HG03575 (cell line): ENCODE data around the gene SRSF7.
"Not testable (repeated sequence)": the region's sequence is repeated elsewhere in the genome, so short reads cannot be mapped to it uniquely, and the experiment has no call there.

Experiments
- ATAC-seq: cut with Tn5 transposase; IDR thresholded peaks from one replicate; pipeline ENCODE4 v1.9.1; 2021; ENCODE audit not compliant: unreplicated experiment, insufficient number of reproducible peaks, low FRiP score; ENCODE audit errors: extremely low read depth

SRSF7 gene

DNA sequence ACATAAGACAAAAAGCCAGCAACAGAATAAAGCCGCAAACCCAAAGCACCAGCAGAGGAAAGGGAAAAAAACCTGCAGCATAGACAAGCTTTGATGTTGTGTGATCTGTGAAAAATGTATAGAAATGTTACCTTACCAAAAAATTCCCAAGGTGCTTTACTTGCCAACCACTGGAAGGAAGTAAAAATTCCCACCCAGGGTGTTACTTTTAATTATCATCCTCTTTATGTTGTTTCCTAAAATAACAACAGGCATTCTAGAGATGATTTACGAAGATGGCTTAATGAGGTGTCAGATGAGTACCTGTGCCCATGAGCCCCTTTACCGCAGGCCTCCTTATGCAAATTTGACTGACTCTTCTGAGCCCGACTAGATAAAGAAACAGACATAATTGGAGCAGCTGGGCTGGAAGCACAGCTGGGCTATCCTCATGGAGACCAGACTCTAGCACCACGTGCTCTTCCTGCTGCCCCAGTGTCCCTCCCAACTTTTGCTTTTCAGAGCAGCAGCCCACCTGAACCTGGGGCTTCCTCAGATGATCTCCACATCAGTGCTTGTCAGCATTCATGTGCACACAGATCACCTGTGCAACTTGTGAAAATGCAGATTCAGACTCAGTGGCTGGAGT lies 41.5 kb downstream of the SRSF7 start:
- no peak for ATAC-seq

DNA sequence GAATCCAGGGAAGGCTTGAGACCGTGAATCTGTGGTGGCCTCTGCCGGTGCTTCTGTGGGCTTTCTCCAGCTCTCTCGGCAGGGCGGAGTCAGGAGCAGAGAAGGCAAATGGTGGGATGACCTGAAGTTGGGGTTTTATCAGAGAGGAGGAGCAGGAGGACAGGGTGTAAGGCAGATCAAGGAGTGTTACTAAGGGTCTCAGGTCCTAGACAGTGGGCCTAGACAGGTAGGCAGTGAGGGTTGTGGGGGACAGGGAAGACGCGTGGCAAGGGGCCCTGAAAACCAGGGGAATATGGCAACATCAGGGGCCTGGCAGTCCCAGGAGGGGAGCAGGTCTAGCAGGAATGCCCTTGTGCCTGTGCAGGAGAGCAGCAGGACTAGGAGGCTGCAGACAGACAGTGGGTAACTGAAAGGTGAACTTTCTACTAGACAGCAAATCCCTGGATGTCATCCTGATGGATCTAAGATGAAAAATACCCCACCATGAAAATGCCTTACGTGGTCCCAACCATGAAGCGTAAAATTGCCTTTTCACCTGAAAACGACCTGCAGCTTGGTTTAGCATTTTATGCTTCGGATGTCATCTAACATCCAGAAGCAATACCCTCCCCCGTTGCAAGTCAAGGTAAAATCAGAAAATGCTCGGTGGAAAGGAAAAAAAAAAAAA lies 42.1 kb downstream of the SRSF7 start:
- no peak for ATAC-seq

DNA sequence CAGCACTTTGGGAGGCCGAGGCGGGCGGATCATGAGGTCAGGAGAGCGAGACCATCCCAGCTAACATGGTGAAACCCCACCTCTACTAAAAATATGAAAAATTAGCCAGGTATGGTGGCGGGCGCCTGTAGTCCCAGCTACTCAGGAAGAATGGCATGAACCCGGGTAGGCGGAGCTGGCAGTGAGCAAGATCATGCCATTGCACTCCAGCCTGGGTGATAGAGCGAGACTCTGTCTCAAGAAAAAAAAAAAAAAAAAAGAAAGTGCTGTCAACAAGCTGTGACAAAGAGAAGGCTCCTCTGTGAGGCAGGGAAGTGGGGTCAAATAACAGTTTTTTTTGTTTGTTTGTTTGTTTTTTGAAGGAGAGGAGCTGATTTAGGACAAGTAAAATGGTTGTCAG lies 42.7 kb downstream of the SRSF7 start:
- not testable (repeated sequence) for ATAC-seq

DNA sequence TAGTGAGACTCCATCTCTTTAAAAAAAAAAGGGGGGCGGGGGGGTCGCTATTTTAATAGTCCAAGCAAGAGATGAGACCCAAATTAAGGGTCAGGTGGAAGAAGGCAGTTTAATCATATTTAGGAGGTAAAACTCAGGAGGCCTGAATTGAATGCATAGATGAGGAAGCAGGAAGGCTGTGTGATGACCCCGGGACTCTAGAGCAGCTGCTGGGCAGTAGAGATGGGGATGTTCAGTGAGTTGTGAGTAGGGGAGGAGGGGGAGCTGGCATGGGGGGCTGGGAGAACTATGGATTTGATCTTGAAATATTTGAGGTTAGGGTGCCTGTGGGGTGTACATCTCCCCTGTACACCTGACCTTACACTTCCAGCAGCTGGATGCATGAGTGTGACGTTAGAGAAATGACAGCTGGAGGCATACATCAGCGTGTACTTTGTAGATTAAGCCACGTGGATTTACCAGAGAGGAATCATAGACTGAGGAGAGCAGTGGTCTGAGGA lies 44.3 kb downstream of the SRSF7 start:
- no peak for ATAC-seq

DNA sequence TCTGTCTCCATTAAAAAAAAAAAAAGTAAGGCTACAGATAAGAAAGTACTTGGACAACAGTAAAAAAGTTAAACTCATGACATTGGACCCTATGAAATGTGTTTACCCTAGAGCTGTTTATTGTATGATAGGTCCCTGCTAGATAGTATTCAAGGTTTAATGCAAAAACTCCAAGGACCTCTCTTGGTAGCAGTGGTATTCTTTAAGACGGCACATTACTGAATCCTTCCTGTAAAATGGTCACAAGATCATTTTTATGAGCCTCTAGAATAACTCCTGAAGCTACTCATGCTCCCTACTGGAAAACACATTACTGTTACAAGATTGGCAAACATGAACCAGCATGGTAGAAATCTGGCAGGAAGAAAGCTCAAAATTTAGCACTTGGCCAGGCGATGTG lies 46.5 kb downstream of the SRSF7 start:
- no peak for ATAC-seq

DNA sequence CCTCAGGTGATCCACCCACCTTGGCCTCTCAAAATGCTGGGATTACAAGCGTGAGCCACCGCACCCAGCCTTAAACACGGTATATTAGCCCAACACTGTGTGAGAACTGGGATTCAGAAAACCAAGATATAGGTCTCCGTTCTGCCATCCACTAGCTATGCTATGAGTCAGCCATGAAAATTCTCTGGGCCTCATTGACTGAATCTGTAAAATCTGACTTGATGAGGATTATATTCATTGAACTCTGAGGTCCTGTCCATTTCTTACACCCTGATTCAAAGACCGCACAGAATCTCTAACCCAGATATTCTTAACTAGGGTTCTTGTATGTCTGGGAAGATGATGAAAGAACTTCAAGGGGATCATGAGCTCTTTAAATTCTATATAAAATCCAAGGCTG lies 47.8 kb downstream of the SRSF7 start:
- not testable (repeated sequence) for ATAC-seq

DNA sequence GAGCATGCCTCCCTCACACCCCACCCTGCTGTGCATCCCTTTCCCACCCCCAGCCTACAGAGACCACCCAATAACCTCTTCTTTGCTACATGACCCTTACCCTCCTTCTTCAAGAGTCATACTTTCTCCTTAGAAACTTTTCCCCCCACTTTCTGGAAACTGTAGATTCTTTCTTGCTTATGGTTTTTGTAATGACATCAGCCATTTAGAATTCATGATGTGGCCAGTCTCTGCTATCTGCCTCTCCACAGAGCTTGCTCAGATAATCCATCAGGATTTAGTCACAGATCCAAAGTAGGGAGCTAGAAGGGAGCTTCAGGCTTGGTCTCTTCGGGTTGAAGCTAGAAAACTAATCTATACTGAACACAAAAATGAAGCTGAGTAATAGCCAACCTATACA lies 48.7 kb downstream of the SRSF7 start:
- no peak for ATAC-seq

DNA sequence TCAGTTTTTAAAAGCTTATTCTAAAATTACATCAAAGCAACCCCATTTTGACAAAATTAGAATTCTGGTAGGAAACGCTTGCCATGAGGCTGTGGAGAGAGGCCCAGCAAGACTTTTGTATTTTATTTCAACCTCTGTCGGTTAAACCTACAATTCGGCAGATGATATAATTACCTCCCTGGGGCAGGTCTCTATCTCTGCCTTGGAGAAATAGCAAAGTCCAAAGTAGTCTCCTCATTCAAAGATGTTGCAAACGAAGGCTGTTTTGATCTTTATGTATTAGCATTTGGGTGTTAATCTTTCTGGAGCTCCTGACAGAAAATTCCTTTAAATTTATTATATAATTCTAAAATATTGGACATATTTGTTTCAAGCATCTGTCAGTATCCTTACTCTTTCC lies 49.6 kb downstream of the SRSF7 start:
- no peak for ATAC-seq

DNA sequence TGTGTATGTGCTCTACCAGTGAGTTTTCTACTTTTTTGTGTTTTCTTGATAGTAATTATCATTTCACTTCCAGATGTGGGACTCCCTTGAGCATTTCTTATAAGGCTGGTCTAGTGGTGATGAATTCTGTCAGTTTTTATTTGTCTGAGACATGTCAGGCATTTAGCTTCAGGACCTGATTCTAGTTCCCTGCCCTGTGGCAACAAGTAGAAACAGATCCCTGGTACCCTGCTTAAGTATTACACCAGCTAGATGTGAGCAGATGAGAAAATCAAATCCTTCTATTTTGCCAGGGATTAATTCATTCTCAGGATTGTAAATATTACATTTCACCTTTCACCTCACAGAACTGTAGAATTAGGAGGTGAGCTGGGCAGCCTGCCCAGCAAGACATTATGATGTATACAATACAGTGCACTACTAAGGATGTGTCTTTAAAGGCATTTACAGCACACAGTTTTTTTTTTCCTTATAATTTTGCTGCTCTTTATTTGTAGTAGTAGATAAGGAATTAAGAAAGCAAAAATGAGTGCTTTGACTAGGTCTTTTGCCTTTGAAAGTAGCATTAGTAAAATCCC lies 50.2 kb downstream of the SRSF7 start:
- ATAC-seq = no peak

DNA sequence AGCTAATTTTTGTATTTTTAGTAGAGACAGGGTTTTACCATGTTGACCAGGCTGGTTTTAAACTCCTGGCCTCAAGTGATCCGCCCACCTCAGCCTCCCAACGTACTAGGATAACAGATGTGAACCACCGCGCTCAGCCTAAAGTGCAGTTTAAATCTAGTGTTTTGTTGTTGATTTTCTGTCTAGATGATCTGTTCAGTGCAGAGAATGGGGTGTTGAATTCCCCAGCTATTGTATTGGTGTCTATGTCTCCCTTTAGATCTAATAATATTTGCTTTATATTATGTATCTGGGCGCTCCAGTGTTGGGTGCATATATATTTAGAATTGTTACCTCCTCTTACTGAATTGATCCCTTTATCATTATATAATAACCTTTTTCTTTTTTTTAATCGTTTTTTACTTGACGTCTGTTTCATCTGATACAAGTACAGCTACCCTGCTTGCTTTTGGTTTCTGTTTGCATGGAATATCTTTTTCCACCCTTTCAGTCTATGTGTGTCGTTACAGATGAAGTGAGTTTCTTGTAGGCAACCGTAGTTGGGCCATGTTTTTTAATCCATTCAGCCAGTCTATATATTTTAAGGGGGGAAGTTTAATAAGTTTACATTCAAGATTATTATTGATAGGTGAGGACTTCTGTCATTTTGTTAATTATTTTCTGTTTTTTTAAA lies 50.9 kb downstream of the SRSF7 start:
- ATAC-seq = no peak

DNA sequence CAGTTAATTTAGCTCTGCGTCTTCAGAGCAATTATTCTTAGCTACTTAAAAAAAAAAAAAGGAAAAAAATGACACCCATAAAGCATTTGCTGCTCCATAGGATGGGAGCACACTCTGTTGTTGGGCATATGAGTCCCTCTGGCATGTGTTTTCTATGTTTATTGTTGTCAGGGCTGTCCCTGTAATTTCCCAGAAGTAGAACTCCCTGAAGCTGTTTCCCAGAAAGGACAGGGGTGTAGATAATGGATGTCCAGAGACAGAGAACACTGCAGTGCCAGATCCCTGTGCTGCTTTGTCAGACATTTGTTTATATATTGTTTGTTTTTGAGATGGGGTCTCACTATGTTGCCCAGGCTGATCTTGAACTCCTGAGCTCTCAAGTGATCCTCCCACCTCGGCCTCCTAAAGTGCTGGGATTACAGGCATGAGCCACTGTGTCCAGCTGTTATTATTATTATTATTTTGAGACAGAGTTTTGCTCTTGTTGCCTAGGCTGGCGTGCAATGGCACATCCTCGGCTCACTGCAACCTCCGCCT lies 52.6 kb downstream of the SRSF7 start:
- no peak for ATAC-seq

DNA sequence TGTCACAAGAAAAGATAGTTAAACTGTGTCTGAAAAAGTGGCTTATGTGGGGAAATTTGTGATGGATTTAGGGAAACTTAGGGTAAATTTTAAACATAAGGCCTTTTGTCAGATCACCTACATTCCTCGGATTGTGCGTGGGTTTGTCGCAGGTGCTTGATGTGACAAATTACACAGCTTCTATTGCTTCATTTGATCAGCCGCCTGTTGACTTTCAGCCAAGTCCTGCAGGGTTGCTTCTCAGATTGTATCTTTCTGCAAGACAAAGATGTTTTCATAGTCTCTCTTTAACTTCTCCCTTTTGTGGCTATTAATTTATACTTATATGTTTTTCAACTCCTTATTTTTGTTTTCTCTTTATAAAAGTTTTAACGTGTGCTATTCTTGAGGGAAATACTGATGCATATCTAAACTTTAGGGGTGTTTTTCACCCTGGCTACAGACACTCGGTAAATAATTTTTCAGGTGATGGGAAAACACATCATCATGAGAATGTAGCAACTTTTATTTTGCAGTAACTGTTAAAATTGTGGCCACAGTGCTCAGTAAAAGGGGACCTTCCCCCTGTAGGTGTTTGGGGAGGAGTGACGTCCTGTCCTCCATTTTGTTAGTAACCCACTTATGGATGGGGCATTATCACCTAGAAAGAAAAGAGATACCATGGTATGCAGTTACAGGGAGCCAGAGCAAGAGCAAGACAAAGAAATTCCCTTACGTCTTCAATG lies 53.9 kb downstream of the SRSF7 start:
- no peak for ATAC-seq
